Omental fat pad (tissue), 4 donors: ENCODE measurements around the gene DNAAF5. TPM values are rescaled to one million over a fixed set of nuclear protein-coding genes. Genes with fewer than 3 reads are reported as not detected.

Experiments used
- ATAC-seq: fragments of 150-250 bp; one replicate; pipeline ENCODE4 v1.9.1; 2016; ENCODE audit warnings: mild to moderate bottlenecking, moderate library complexity; ENCODE audit not compliant: low FRiP score
- DNase-seq: peaks from one replicate; pipeline ENCODE4 v3.0.0-alpha.2; 2019; ENCODE audit warnings: low spot score
- CTCF ChIP-seq, 3 donors: fragments of 450-650 bp; IDR thresholded peaks; one replicate each; pipeline ENCODE4 v1.5.1; 2016 to 2017; ENCODE audit warnings: antibody characterized with exemption in 3 of 3, mild to moderate bottlenecking in 3 of 3, moderate library complexity in 2 of 3
- total RNA-seq, 4 donors: library from RNA; depleted of rRNA; stranded (reverse); fragments of >200 nt; gene quantifications; one replicate each; pipeline ENCODE4 v1.1.0, GENCODE V29; 2016

Gene DNAAF5
- total RNA-seq, 4 donors from 2014 or later = 15.7 to 27.1 (median 25.1) TPM

GRCh38 chr7:725223-726005, 1.1 kb upstream of the DNAAF5 start:
- no peak for DNase-seq
- no peak for TF ChIP-seq CTCF (IDR thresholded peaks at IDR 0.05)
- ATAC-seq = no peak

GRCh38 chr7:726854-727103, 280 bp downstream of the DNAAF5 start:
- DNase-seq = no peak
- ATAC-seq = no peak
- no peak for TF ChIP-seq CTCF (IDR thresholded peaks at IDR 0.05)

- no peak for DNase-seq
- TF ChIP-seq CTCF (IDR thresholded peaks at IDR 0.05) = no peak
- ATAC-seq = peak; percentile 42
Observed at GRCh38 chr7:727104-727805, 756 bp downstream of the DNAAF5 start, which contains the start of gene PRKAR1B. PRKAR1B (minus strand) TSS chr7:727281; CDS start chr7:711505, 15,776 bp downstream.

- ATAC-seq = no peak
Observed at GRCh38 chr7:727806-728460, 1.4 kb downstream of the DNAAF5 start.

GRCh38 chr7:728602-729001, 2.1 kb downstream of the DNAAF5 start:
- TF ChIP-seq CTCF (IDR thresholded peaks at IDR 0.05) = no peak
- ATAC-seq (no peak), DNase-seq (no peak)

More at GRCh38 chr7:727806-728460, 1.4 kb downstream of the DNAAF5 start:
- no peak for TF ChIP-seq CTCF (IDR thresholded peaks at IDR 0.05)
- DNase-seq = no peak

GRCh38 chr7:729140-730000, 2.9 kb downstream of the DNAAF5 start:
- ATAC-seq (no peak), DNase-seq (no peak)
- TF ChIP-seq CTCF (IDR thresholded peaks at IDR 0.05) = no peak
